KBM-7 (cell line): ENCODE data around the gene AGRP.
"Not testable (repeated sequence)": the region's sequence is repeated elsewhere in the genome, so short reads cannot be mapped to it uniquely, and the experiment has no call there.

Experiments
- DNase-seq: peaks from one replicate; pipeline ENCODE4 v3.0.0-alpha.2; 2015
- in situ Hi-C: fragments of 300-500 bp; cut with MboI; formaldehyde crosslinking; loops from 2 replicates; pipeline ENCODE4 v1.14.3; 2020; ENCODE audit warnings: low sequenced_read_pairs, low pct_unique_long_range_greater_than_20kb, mixed read lengths

The AGRP gene, protein sequence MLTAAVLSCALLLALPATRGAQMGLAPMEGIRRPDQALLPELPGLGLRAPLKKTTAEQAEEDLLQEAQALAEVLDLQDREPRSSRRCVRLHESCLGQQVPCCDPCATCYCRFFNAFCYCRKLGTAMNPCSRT

GRCh38 chr16:67483150-67483549, at the start of gene AGRP:
TSS of gene AGRP (minus strand) at chr16:67483547. CDS start at chr16:67483398, 149 bp downstream.
- DNase-seq: no peak
- in situ Hi-C loops: no loop called here

DNA sequence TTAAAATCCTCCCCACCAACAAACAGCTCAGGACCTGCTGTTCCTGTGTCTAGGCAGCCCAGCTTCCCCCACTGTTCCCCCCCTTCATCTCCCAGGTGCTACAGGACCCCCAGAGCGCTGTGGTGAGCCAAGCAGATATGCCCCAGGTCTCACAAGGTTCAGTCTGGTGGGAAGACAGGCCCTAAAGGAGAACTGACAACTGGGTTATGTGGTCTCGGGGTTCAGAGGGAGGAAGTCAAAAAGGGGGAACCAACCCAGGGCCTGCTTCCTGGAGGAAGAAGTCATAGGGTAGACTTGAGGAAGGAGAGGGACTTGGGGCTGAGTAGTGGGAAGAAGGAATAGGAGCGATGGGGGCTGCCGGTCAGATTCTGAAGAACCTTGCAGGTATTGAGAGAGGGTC, 47.9 kb upstream of the AGRP start:
- DNase-seq: peak; percentile 45
- in situ Hi-C loops: no loop called here

DNA sequence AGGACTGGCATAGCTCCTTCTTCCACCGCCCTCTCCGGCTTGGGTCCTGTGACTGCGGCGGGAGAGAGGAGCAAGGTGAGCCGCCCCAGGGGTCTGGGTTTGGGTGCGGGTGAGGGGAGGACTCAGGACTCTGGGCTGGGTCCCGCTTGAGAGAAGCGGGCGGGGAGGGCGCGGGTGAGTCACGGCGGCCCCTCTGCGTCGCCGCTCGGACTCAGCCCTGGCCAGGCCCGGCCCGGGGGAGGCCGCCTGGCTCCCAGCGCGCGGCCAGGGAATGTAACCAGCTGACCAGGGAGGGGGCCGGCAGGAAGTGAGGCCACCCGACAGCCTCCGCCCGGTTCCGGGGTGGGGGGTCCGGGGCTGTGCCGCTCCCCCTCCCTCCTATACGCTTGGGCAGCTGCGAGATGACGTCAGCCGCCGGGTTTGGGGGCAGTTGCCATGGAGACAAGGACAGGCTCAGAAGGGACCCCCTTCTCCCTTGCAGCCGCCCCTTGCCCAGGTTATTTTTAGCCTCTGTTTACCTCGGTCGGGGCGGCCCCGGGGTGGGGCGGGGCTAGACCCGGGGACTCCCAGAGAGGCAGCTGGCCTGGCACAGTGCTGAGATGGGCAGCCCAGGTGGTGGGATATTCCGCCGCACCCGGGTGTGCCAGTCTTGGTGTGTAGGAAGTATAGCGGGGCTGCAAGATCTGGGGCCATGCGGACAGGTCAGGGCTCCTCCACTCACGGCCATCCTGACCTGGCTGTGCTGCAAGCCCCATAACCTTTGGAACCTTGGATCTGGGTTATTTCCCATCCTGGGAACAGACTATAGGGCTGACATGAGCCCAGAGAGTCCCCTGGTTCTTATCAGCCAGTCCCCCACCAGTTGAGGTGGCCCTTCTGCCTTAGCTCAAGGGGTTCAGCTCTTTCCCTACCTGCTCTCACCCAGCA, 46.9 kb upstream of the AGRP start:
- no peak for DNase-seq
- in situ Hi-C loops: no loop called here

GRCh38 chr16:67529582-67530012, 46.2 kb upstream of the AGRP start:
- DNase-seq: no peak
- in situ Hi-C loops: no loop called here

DNA sequence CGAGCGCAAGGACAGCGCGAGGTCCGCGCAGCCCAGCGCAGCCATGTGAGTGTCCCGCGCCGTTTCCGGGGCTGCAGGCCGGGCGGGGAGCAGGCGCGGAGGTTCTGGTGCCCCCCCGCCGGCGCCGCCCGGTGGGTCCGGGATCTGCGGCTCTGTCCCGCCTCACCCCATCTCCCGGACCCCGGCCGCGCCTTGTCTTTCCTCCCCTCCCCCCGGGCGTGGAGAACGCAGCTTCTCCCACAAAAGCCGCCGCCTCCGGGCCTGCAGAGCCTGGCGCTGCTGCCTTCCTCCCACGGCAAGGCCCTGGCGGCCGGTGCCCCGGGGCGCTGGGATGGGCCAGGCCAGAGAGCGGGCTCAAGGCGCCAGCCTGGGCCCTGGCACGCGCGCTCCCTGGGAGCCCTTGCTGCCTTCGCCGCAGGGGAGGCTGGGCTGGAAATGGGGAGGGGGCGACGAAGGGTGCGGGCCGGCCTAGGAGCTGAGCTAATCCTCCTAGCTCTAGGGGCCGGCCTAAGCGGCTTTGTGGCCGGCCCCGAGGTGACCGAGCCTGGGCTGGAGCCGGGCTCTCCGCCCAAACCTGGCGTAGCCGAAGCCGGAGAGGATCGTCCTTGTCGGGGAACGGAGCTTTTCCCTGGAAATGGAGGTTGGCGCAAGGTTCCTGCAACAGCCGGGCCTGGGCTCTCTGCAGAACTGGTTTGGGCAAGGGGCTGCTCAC, 45.7 kb upstream of the AGRP start:
- in situ Hi-C loops: no loop called here
- DNase-seq: peak; percentile 40

DNA sequence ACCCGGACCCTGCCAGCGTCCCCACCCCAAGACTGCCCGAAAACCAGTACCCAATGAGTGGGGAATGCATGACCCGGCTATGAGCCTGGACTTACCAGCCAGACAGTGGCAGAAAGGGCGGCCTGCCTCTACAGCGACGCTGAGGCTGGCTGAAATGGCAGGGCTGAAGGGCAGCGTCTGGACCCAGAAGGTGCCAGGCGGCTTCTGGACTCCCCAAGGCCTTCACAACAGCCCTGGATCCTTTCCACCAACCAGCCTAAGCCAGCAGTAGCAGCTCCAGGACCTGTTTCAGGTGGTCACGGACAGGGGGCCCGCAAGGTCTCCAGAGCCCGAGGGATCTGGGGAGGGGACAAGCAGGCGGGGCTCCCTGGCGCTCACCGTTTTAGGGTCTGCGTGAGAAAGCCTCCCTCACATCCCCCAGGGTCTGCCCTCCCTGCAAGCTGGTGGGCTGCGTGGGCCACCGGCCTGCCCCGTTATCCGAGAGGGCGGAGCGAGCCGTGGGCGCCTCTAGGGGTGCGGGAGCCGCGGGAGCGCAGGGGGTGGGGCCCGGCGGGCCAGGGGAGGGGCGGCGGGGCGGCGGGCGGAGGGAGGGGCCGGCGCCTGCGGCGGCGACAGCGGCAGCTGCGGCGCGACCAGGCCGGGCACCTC, 45.0 kb upstream of the AGRP start, which contains the start of gene RIPOR1:
RIPOR1 (plus strand) TSS at position 608 of the 648 bp plus-strand sequence. CDS start 9,618 bp downstream, outside the sequence.
- in situ Hi-C loops: no loop called here
- DNase-seq: no peak

GRCh38 chr16:67526149-67526791, 42.9 kb upstream of the AGRP start:
- in situ Hi-C loops: no loop called here
- DNase-seq: no peak

- in situ Hi-C loops: no loop called here
- no peak for DNase-seq
These were observed 42.0 kb upstream of the AGRP start for GRCh38 chr16:67525176-67525860.

- in situ Hi-C loops: no loop called here
- DNase-seq: peak; percentile 97
These were observed 37.9 kb upstream of the AGRP start for GRCh38 chr16:67521095-67521804.

DNA sequence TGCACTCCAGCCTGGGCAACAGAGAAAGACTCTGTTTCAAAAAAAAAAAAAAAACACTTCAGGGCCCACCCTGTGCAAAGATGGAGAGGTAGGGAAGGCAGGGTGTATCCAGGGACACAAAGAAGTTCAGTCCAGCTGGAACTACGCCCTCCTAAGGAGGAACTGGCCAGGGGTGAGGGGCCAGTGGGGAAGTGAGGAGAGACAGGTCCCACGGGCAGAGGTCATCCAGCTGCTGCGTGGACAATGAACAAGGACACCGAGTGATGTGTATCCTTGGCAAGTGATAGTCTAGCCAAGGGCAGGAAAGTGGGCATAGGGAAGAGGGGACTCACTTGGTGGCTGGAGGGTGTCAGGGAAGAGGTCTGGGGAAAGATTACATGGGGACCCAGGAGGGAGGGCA, 35.9 kb upstream of the AGRP start:
- in situ Hi-C loops: no loop called here

DNA sequence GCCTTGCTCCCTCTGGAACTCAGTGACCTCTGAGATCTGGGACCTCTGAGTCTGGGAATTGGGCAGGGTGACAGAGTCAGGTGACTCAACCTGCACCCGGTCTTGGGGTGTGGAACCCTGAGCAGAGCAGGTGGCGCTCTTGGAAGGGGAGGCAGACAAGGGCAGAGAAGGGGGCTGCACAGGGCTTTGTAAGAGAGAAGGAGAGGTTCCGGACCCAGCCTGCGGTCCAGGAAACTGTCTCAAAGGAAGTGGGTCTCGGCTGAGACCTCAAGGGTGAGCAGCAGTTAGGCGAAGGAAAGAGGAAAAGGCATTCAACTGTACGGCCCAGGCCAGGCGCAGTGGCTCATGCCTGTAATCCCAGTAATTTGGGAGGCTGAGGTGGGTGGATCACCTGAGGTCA, 35.3 kb upstream of the AGRP start:
- DNase-seq: no peak
- in situ Hi-C loops: no loop called here

More for the DNA sequence above, 35.9 kb upstream of the AGRP start:
- DNase-seq: no peak

GRCh38 chr16:67517661-67518423, 34.5 kb upstream of the AGRP start:
- in situ Hi-C loops: no loop called here
- DNase-seq: no peak

GRCh38 chr16:67517155-67517445, 33.8 kb upstream of the AGRP start:
- in situ Hi-C loops: no loop called here
- no peak for DNase-seq

DNA sequence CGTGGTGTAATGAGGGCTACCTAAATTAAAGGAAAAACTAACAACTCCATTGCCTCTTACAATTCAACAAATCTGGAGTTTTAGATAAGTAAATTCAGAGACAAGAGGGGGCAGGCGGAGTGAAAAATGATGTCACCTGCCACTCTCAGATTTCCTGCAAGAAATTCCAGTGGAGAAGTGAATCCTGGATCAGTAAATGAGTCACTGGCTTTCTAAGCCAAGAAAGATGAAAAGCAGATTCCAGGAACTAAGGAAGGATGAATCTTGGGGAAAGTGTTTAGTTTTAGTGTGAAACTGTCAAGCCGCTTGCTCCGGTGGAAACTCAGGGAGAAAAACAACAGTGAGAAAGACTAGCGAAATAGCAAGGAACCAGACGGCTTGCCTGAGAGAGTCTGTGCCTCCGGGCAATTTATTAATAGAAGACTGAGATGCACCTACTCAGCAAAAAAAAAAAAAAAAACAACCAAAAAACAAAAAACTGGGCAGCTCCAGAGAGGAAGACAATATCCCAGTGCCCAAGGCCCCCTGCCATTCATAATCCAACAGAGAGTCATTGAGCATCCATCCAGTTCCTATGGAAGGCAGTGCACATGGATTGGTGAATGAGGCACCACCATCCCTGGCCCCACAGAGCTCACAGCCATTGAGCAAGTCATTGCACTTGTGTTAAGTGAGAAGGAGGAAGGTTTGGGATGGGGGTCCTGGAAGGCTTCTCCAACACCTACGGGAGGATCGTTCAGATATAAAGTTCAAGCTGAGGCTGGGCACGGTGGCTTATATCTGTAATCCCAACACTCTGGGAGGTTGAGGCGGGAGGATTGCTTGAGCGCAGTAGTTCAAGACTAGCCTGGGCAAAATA, 33.2 kb upstream of the AGRP start:
- in situ Hi-C loops: no loop called here

GRCh38 chr16:67514382-67514828, 31.1 kb upstream of the AGRP start:
- peak; percentile 90 for DNase-seq
- in situ Hi-C loops: no loop called here

More for the DNA sequence above, 33.2 kb upstream of the AGRP start:
- no peak for DNase-seq

DNA sequence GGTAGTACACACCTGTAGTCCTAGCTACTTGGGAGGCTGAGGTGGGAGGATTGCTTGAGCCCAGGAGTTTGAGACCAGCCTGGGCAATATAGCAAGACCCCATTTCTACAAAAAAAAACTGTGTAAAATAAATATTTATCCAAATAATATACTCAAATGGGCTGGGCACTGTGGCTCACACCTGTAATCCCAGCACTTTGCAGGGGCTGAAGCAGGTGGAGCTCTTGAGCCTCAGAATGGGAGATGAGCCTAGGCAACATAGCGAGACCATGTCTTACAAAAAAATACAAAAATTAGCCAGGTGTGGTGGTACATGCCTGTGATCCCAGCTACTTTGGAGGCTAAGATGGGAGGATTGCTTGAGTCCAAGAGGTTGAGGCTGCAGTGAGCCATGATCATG, 30.5 kb upstream of the AGRP start:
- DNase-seq, in situ Hi-C loops: not testable (repeated sequence)
